ENCODE results near the gene UCK1.

UCK1 gene

GRCh38 chr9:131491001-131491710, 39.9 kb downstream of the UCK1 start:
- DNase-seq (ENCODE audit: low read depth) = no peak
- H3K4me3 ChIP-seq (ENCODE audit: low read depth, low read length) = no peak overlapping the region
- no peak for TF ChIP-seq CTCF (conservative IDR thresholded peaks at IDR 0.05; ENCODE audit: low read depth, low read length)

GRCh38 chr9:131490514-131490913, 40.5 kb downstream of the UCK1 start:
- DNase-seq (ENCODE audit: low read depth) = peak; percentile 62
- H3K4me3 ChIP-seq (ENCODE audit: low read depth, low read length) = no peak overlapping the region
- no peak for TF ChIP-seq CTCF (conservative IDR thresholded peaks at IDR 0.05; ENCODE audit: low read depth, low read length)

- no peak overlapping the region for H3K4me3 ChIP-seq (ENCODE audit: low read depth, low read length)
- DNase-seq (ENCODE audit: low read depth) = no peak
- no peak for TF ChIP-seq CTCF (conservative IDR thresholded peaks at IDR 0.05; ENCODE audit: low read depth, low read length)
These were observed 43.4 kb downstream of the UCK1 start for GRCh38 chr9:131487621-131488031.

GRCh38 chr9:131487001-131487400, 44.1 kb downstream of the UCK1 start:
- DNase-seq (ENCODE audit: low read depth) = no peak

GRCh38 chr9:131485728-131486422, 45.2 kb downstream of the UCK1 start:
- no peak for TF ChIP-seq CTCF (conservative IDR thresholded peaks at IDR 0.05; ENCODE audit: low read depth, low read length)
- no peak for DNase-seq (ENCODE audit: low read depth)
- no peak overlapping the region for H3K4me3 ChIP-seq (ENCODE audit: low read depth, low read length)

More at GRCh38 chr9:131487001-131487400, 44.1 kb downstream of the UCK1 start:
- no peak overlapping the region for H3K4me3 ChIP-seq (ENCODE audit: low read depth, low read length)
- no peak for TF ChIP-seq CTCF (conservative IDR thresholded peaks at IDR 0.05; ENCODE audit: low read depth, low read length)

GRCh38 chr9:131485206-131485605, 45.9 kb downstream of the UCK1 start:
- H3K4me3 ChIP-seq (ENCODE audit: low read depth, low read length) = no peak overlapping the region
- no peak for DNase-seq (ENCODE audit: low read depth)
- no peak for TF ChIP-seq CTCF (conservative IDR thresholded peaks at IDR 0.05; ENCODE audit: low read depth, low read length)
